Keratinocyte (primary cell): ENCODE measurements around the gene ASS1. TPM values are rescaled to one million over a fixed set of nuclear protein-coding genes. Genes with fewer than 3 reads are reported as not detected.

Source experiments
- DNase-seq: peaks from one replicate; pipeline ENCODE4 v3.0.0-alpha.2; 2011; ENCODE audit warnings: low read depth, missing footprints, low spot score
- FAIRE-seq: peaks from 2 replicates; lab custom pipeline; 2011; peaks lifted over from hg19 to GRCh38; lab: Jason Lieb, UNC
- H2AFZ ChIP-seq: 2 replicates; pipeline ENCODE4 v1.6.0; 2012; ENCODE audit warnings: low read length, control low read depth, inconsistent platforms; ENCODE audit not compliant: control insufficient read depth
- H3K27ac ChIP-seq: 2 replicates; pipeline ENCODE4 v1.5.1; 2011; ENCODE audit warnings: low read length; ENCODE audit not compliant: control insufficient read depth, insufficient read depth
- H3K27me3 ChIP-seq: 3 replicates; pipeline ENCODE4 v1.6.0; 2011; ENCODE audit warnings: low read length; ENCODE audit not compliant: control insufficient read depth, insufficient read depth; ENCODE audit errors: extremely low read depth
- H3K36me3 ChIP-seq, 2 experiments: 2 replicates in 1 of 2; 3 replicates in 1 of 2; pipeline ENCODE4 v1.5.1; 2011; ENCODE audit warnings: low read length in 2 of 2, mild to moderate bottlenecking in 1 of 2; ENCODE audit not compliant: control insufficient read depth in 2 of 2, insufficient read depth in 2 of 2; ENCODE audit errors: extremely low read depth in 1 of 2
- H3K4me1 ChIP-seq: 3 replicates; pipeline ENCODE4 v1.5.1; 2011; ENCODE audit warnings: low read length; ENCODE audit not compliant: control insufficient read depth, insufficient read depth; ENCODE audit errors: extremely low read depth
- H3K4me2 ChIP-seq: 3 replicates; pipeline ENCODE4 v1.6.0; 2011; ENCODE audit warnings: low read depth, low read length; ENCODE audit not compliant: control insufficient read depth, insufficient read depth; ENCODE audit errors: extremely low read depth
- H3K4me3 ChIP-seq, 3 experiments: fragments of 200-600 bp in 1 of 3; sonication (generic) in 1 of 3; 2 replicates in 2 of 3; 3 replicates in 1 of 3; pipeline ENCODE4 v1.5.1; 2011 to 2016; ENCODE audit warnings: low read length in 3 of 3, mild to moderate bottlenecking in 3 of 3, control low read depth in 2 of 3, inconsistent platforms in 1 of 3, low read depth in 1 of 3, mixed read lengths in 1 of 3, mixed run types in 1 of 3, moderate library complexity in 1 of 3; ENCODE audit not compliant: control insufficient read depth in 2 of 3, insufficient read depth in 2 of 3; ENCODE audit errors: extremely low read depth in 1 of 3
- H3K79me2 ChIP-seq: 2 replicates; pipeline ENCODE4 v1.6.0; 2012; ENCODE audit warnings: low read length; ENCODE audit not compliant: control insufficient read depth, insufficient read depth
- H3K9ac ChIP-seq: 3 replicates; pipeline ENCODE4 v1.6.0; 2011; ENCODE audit warnings: low read length; ENCODE audit not compliant: control insufficient read depth, insufficient read depth; ENCODE audit errors: extremely low read depth
- H3K9me1 ChIP-seq: 3 replicates; pipeline ENCODE4 v1.6.0; 2011; ENCODE audit warnings: low read length; ENCODE audit not compliant: control insufficient read depth, insufficient read depth; ENCODE audit errors: extremely low read depth
- H3K9me3 ChIP-seq: 2 replicates; pipeline ENCODE4 v1.5.1; 2012; ENCODE audit warnings: low read depth, low read length; ENCODE audit not compliant: control insufficient read depth
- H4K20me1 ChIP-seq: 3 replicates; pipeline ENCODE4 v1.6.0; 2011; ENCODE audit warnings: low read length; ENCODE audit not compliant: control insufficient read depth, insufficient read depth; ENCODE audit errors: extremely low read depth
- CTCF ChIP-seq, 3 experiments: IDR thresholded peaks in 1 of 3; conservative IDR thresholded peaks in 1 of 3; optimal IDR thresholded peaks in 1 of 3; 2 replicates in 2 of 3; 3 replicates in 1 of 3; pipeline versions ENCODE3 to v1.5.1; 2011; ENCODE audit warnings: low read length in 3 of 3, mild to moderate bottlenecking in 3 of 3, moderate library complexity in 2 of 3, control low read depth in 1 of 3, inconsistent platforms in 1 of 3; ENCODE audit not compliant: insufficient read depth in 2 of 3; ENCODE audit errors: extremely low read depth in 1 of 3
- EZH2 ChIP-seq: IDR thresholded peaks from one replicate; pipeline ENCODE4 v1.6.1; 2012; ENCODE audit warnings: inconsistent platforms, mild to moderate bottlenecking, low read length, moderate library complexity
- dilution Hi-C: fragments of 300-500 bp; cut with MboI; formaldehyde crosslinking; loops from one replicate; pipeline ENCODE4 v1.7.0; 2020; ENCODE audit warnings: low sequenced_read_pairs; ENCODE audit not compliant: extremely low pct_ligation_motif_present
- polyA plus RNA-seq, 5 experiments: library from polyadenylated mRNA; depleted of rRNA in 3 of 5; stranded (reverse) in 3 of 5; stranded (forward) in 1 of 5; unstranded in 1 of 5; fragments of >200 nt; gene quantifications; 1 replicate in 1 of 5; 2 replicates in 3 of 5; 3 replicates in 1 of 5; pipeline versions ENCODE4 v1.2.1 to v1.2.3, GENCODE V29; 2011 to 2012; ENCODE audit warnings: missing spikeins in 2 of 5, low read depth in 1 of 5, low replicate concordance in 1 of 5

Gene ASS1
- polyA plus RNA-seq, 1 donor (not counting 4 experiments of a cell fraction or from before 2014, with no cell fraction given): 52.4 TPM

GRCh38 chr9:130454812-130455325 is 10.1 kb downstream of the ASS1 start:
- Histone ChIP-seq H3K9me3 (no peaks in the 10 kb centered on the region), H3K9ac (no peak overlapping the region), H3K27me3 (peaks cover 17% of the 10 kb centered on the region), H3K9me1 (no peaks in the 10 kb centered on the region), H4K20me1 (peaks cover 4% of the 10 kb centered on the region), H3K79me2 (no peaks in the 10 kb centered on the region), H3K4me3 (no peak overlapping the region), H2AFZ (no peak overlapping the region), H3K27ac (no peak overlapping the region), H3K4me1 (peaks cover 14% of the 10 kb centered on the region), H3K4me2 (no peak overlapping the region), H3K36me3 (no peaks in the 10 kb centered on the region)
- dilution Hi-C loops: no loop called here
- no peak for FAIRE-seq
- no peak for TF ChIP-seq EZH2
- TF ChIP-seq CTCF (optimal IDR thresholded peaks at IDR 0.05 in 1 of 3, IDR thresholded peaks at IDR 0.05 in 1 of 3, conservative IDR thresholded peaks at IDR 0.05 in 1 of 3; ENCODE audit: extremely low read depth in 1 of 3, insufficient read depth in 2 of 3, low read length in 3 of 3): no peak
- DNase-seq: no peak

GRCh38 chr9:130458027-130458803 is 13.5 kb downstream of the ASS1 start:
- peaks cover 9% of the 10 kb centered on the region for H3K27me3 ChIP-seq
- no peaks in the 10 kb centered on the region for H3K79me2 ChIP-seq
- no peak for TF ChIP-seq CTCF (optimal IDR thresholded peaks at IDR 0.05 in 1 of 3, IDR thresholded peaks at IDR 0.05 in 1 of 3, conservative IDR thresholded peaks at IDR 0.05 in 1 of 3; ENCODE audit: extremely low read depth in 1 of 3, insufficient read depth in 2 of 3, low read length in 3 of 3)
- H2AFZ ChIP-seq: no peak overlapping the region
- no peak overlapping the region for H3K4me2 ChIP-seq
- H3K9ac ChIP-seq: no peak overlapping the region
- H3K4me3 ChIP-seq: no peak overlapping the region
- H4K20me1 ChIP-seq: peaks cover 2% of the 10 kb centered on the region
- no peaks in the 10 kb centered on the region for H3K9me1 ChIP-seq
- no peaks in the 10 kb centered on the region for H3K9me3 ChIP-seq
- dilution Hi-C loops: no loop called here
- H3K27ac ChIP-seq: no peak overlapping the region
- DNase-seq (no peak), FAIRE-seq (no peak)
- no peaks in the 10 kb centered on the region for H3K36me3 ChIP-seq
- H3K4me1 ChIP-seq: no peaks in the 10 kb centered on the region
